NB4 (cell line): Measurements from ENCODE around the gene ZNF827.

Experiments
- CTCF ChIP-seq: IDR thresholded peaks from one replicate; pipeline ENCODE4 v1.5.1; 2012; ENCODE audit warnings: low read depth, low read length
- POLR2A ChIP-seq: IDR thresholded peaks from 2 replicates; pipeline ENCODE4 v1.6.1; 2011; ENCODE audit warnings: mild to moderate bottlenecking; ENCODE audit not compliant: insufficient read length; ENCODE audit errors: extremely low read depth

GRCh38 chr4:145736241-145736831 is 202.3 kb downstream of the ZNF827 start:
- TF ChIP-seq POLR2A (no peak), CTCF (no peak)
